ENCODE measurements around the gene PRUNE2. TPM values are rescaled to one million over a fixed set of nuclear protein-coding genes. Genes with fewer than 3 reads are reported as not detected.
"Not testable (repeated sequence)": the region's sequence is repeated elsewhere in the genome, so short reads cannot be mapped to it uniquely, and the experiment has no call there.

Gene PRUNE2
- polyA plus RNA-seq, 12 donors, result 6.5 to 30.0 (median 18.0) TPM; not detected in 1

DNA sequence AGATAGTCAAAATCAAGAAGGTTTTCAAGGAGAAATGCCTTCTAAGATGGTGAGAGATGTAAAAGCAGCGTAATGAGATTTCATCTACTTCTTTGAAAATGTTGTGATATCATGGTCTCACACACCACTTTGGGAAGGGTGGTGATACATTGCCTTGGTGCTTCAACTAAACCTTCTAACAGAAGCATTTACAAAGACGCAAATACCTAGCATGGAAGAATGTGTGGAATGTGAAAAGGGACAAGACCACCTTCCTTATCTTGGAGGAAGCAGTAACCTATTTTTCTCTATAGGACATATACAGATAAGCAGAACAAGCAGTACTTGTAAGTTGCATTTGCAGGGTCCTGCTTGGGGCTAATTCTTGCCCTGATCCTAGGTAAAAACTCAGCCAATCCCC lies 102.8 kb downstream of the PRUNE2 start:
- no peak for DNase-seq

DNA sequence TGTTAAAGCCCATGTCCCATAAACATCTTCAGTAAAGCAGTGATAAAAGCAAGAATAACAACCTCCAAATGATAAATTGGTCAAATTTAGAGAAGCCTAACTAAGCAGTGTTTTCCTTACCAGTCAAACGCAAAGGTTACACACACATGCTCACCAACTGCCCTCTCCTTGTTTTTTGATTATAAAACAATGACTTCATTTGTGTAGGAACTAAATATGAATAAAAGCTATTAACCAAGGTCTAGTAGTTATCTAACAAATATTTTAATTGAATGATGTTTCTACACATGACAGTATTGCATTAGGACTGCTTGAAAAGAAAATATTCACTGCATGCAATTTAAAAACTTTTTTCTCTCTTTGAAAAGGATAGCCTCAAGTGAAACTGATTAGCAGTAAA lies 105.0 kb downstream of the PRUNE2 start:
- no peak for DNase-seq

DNA sequence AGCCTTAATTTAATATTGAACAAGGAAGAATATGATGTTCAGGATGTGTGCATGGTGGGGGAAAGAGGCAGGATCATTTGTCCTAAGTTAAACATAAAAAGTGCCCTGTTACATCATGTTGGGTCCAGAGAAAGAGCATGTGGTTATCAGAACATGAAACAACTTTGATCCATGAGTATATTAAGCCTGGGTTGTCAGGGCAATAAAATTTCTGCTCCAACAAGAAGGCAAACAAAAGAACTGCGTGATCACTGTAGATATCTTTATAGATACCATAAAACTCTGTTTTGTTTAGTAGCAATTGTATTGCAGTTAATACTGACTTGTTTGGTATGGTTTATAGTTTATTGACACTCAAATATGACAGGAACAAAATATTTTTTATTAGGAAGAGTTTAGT lies 106.4 kb downstream of the PRUNE2 start:
- no peak for DNase-seq

DNA sequence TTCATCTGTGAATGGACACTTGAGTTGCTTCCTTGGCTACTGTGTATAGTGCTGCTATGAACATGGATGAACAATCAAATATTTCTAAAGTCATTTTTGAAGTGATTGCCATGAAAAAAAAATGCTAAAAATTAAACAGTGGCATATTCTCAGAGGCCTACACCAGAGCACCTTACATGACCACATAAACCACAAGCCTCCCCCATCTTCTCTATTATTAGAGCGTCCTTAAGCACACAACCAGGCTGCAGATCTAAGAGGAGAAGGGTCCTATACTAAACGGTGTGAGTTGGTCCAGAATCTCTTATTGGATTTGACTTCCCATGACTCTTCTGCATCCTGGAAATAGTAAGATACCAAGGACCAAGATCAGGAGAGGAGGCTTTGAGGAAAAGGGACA lies 107.4 kb downstream of the PRUNE2 start:
- no peak for DNase-seq

DNA sequence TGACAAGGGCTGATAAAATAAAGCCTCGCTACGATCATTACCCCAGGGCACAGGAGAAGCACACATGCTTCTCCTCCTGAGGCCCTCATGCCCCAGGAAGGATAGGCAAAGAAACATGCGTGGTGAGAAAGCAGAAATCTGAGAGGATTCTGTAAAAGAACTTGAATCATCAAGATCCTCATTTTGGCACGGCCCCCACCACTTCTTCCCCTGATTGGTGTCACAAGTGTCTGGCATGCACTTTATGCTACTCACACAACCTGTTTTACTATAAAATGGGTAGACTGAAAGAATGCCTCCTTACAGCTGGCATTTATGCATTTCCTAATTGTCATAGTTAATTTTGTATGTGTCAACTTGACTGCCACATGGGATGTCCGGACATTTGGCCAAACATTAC lies 109.6 kb downstream of the PRUNE2 start:
- DNase-seq, result no peak

DNA sequence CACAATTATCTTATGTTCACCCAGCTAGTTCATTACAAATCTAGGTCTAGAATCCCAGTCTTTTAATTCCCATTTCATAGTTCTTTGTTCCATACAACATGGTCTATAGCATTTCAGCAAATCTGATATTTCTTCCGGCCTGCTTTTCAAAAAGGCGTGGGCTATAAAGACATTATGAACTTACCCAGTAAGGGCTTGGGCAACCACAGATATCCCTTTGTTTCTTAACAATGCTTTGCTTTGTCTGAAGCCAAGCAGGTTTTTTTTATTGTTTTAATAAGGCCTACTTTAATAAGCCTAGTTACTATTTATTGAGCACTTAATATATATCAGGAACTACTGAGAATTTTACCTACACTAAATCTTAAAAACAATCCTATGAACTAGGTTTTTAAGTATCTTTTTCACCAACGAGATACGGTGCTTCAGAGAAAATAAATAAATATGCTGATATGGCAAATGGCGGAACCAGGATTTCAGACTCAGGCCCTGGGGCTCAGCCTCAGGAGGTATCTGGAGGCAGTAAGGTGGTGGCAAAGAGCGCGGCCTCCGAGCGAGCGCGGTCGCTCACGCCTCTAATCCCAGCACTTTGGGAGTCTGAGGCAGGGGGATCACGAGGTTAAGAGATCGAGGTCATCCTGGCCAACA lies 112.0 kb downstream of the PRUNE2 start:
- no peak for DNase-seq

DNA sequence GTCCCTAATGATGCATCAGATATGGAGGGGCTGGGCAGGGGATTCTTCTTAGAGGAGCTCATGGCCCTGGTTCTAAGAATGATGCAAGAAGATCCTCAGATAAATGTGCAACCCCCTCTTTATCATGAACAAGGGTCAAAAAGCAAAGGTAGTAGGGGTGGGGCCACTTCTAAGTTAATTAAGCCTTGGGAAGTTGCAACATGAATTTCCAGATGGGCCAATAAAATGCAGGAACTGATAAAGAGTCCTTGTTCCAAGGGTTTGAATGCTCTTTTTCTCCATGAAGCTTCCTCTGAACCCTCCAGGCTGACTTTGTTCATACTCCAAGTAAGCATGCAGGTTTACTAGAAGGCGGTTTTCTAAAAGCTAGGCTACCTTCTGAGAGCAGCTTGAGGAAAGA lies 116.1 kb downstream of the PRUNE2 start:
- DNase-seq, result no peak

DNA sequence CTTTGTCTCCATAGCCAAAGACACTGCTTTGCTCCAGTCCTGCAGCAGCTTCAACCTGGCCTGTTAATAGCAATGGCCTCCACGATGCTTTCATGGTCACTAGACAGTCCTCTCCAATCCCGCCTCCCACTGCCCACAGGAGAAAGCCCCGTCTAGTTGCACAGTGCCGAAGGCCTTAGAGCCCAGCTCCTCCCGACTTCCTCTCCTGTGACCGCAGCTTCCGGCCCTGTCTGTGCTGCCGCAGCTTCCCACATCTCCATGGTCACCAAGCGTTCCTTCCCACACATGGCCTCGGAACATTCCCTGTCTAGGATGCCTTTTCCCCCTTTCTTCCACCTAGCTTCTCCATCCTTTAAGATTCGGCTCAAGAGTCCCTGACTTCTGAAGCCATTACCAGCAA lies 118.2 kb downstream of the PRUNE2 start:
- no peak for DNase-seq

DNA sequence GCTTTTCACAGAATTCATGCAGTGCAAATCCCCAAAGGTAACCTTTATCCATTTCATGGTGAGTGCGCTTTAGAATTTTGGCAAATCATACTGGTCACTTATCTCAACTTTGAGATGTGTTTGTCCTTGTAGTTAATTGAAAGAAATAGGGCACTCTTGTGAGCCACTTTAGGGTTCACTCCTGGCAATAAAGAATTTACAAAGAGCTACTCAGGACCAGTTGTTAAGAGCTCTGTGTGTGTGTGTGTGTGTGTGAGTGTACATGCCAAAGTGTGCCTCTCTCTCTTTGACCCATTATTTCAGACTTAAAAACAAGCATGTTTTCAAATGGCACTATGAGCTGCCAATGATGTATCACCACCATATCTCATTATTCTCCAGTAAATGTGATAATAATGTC lies 120.4 kb downstream of the PRUNE2 start:
- no peak for DNase-seq

DNA sequence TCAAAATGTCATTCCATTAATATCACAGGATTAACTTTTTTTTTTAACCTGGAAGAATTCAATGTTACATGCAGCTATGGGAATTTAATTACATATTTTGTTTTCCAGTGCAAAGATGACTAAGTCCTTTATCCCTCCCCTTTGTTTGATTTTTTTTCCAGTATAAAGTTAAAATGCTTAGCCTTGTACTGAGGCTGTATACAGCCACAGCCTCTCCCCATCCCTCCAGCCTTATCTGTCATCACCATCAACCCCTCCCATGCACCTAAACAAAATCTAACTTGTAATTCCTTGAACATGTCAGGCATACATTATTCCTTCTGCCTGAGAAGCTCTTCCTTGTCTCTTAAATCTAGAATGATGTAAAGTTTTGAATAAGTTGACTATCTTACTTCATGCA lies 121.0 kb downstream of the PRUNE2 start:
- no peak for DNase-seq

DNA sequence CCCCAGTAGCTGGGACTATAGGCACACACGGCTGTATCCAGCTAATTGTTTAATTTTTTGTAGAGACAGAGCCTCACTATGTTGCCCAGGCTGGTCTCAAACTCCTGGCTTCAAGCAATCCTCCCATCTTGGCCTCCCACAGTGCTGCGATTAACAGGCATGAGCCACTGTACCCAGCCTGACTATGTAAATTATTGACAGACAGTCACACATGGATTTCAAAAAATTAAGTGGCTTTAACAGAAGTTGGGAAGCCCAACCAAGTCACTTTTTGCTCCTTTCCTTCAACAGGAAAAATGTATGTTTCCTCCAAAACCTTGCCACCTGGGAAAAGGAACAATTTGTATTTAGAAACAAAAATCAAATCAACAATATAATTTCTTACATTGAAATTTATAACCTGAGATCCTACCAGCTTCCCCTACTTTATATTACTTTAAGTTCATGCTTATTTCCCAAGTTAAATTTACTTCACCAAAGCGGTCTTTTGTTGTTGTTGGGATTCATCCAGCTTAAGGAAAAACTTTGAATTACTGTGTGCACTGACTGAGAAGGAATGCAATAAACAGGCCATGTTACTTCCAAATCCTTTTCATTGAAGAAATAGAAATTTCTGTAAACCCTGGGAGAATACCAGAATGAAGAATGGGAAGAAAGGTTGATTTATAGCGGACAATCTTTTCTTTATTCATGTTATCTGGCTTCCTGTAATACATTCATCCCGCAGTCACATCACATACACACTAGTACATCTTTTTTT lies 133.0 kb downstream of the PRUNE2 start:
- DNase-seq, result no peak

DNA sequence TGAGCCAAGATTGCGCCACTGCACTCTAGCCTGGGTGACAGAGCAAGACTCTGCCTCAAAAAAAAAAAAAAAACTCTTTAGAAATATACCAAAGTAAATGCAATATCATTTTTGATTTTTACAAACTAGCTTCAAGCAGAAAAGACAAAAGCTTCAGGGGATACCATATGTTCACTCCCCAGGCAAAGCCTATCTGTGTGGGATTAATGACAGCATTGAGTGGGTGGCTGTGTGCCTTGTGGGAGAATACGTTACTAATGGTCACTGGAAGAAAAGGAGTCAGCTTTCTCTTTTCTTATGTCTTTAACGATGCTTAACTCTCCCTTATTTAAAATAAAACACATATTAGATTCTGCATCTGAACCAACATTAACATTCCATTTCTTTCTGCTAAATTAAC lies 139.8 kb downstream of the PRUNE2 start:
- no peak for DNase-seq

DNA sequence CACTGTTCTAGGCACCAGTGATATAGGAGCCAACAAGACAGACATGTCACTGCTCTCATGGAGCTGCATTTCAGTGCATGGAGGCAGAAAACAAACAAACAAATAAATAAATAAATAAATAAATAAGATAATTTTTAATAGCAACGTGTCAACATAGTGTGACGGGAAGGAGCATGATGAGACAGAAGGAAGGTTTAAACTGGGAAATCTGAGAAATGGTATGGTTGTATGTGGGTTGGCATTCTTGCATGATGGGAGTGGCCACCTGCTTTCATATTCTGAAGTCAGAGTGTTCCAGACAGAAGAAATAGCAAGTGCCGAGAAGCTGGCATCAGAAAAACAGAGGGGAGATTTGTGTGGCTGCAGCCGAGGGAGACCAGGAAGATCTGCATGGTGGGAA lies 141.8 kb downstream of the PRUNE2 start, which contains the start of gene PCA3:
TSS of gene PCA3 (plus strand) at position 301 of the 400 bp plus-strand sequence.
- DNase-seq, result no peak

DNA sequence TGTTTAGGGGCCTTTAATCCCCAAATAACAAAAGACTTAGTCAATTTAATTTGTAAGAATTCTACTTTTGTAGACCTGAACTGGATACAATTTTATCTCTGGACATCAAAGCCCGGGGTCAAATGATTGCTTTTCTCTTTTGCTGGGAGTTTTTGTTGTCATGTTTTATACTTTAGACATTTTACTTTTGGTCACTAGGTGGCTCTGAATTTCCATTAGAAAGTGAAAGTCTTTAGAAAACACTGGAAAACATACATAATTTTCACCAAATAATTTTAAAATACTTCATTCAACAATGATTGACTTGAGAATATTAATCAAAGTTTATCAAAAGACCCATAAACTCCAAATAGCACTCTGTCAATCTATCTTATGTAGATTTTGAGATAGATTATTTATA lies 144.5 kb downstream of the PRUNE2 start:
- DNase-seq, result no peak

DNA sequence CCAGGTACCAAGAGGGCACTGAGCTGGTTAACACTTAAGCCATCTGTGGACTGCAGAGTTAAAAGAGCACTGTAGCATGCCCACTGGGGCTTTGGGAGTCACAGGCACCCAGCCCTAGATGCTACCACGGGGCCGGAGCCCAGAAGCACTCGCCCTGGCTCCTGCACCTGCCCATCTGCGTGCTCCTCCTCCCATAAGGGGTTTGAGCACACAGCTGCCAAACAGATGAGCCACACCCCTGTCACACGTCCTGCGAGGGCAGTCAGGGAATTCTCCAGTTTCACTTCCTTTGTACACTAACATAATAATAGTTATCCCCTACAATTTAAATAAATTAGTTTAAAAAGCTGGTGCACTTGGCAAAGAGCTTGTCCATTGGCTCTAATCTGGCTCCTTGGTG lies 146.2 kb downstream of the PRUNE2 start:
- no peak for DNase-seq

DNA sequence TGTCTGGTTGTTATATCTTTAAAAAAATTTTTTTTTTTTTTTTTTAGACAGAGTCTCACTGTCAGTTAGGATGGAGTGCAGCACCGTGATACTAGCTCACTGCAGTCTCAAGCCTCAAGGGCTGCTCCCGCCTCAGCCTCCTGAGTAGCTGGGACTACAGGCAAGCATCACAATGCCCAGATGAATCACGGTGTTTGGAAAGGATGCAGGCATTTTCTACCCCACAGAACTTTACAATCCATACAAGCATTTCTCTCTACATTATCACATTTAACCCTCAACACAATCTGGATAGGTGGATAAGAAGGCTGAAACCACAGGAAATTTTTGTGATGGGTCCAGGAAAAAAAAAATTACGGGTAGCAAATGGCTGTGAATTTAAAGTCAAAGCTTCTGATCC lies 147.4 kb downstream of the PRUNE2 start:
- no peak for DNase-seq

DNA sequence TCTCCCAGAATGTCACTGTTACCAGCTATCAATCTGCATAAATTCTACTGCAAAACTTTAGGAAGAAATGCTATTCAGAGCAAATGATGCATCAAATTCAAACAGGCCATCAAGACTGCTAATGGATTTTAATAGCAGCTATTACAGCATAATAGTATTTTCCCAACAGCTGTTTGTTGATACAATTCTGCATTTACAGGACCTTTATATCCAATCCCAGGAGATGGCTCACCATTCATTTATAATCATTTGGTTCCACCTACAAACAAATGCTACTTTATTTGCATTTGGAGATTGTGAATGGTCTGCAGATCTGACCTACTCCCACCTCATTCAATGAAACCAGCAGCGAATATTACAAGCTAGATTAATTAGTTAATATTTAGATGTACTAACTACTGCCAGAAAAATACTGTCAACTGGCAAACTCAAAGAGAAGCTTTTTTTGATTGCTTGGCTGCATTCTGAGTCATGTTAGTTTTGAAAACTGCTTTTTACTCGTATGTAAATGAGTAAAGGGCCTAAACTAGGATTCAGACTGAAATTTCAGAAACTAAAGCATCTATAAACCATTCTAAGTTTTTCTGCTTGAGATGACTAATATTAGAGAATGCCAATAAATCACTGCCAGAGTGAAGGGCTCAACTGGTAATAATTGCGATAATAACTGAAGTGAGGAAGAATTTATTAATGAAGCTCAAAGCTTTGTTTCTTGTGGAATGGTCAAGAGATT lies 148.8 kb downstream of the PRUNE2 start:
- DNase-seq, result no peak

DNA sequence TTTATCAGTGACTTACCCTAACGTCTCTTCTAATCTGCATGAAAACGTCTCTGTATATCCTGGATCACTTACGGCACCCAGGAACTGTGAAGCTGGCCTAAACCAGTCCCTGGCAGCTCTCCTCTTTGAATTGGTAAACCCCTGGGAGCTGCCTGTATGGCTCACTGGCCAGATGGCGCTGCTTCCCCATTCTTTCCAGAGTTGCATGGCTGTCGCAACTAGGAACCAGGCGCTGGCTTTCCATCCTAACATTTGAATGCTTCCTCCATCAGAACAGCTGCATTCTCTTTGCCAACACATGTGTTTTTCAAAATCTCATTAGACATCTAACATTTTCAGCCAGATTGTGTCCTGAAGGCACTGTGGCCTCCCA lies 149.7 kb downstream of the PRUNE2 start:
- no peak for DNase-seq

DNA sequence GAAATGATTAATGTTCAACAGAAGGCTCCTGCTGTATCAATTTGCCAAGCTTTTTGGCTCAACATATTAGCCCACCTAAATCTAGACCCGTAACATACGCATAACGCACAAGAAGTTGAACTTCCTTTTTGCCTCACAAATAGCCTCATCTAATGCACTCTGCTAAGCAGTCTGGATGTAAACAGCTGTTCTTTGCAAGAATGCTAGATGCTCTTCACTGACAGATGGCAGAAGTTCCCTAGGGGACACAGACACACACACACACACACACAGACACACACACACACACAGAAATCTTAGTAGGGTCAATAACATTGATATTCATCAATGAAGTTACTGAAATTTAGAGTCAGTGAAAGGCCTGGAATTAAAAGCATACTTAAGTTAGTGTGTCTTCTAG lies 154.9 kb downstream of the PRUNE2 start:
- no peak for DNase-seq

DNA sequence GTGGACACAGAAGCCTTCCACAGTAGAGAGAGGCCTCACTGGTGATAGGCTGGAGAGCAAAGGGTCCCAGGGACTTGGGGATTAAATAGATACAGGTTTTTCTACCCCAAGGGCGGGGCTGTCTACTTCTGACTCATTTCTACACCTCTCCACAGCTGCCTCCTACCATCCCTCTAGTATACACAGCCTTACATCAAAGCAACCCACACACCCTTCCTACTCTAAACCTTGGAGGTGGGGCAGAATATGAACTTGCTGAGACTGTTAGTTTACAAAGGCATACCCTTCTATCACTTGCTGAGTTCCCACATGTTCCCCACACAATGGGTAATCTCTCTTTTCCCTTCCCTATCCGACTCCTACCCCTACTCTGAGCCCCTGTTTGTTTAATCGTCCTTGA lies 161.6 kb downstream of the PRUNE2 start:
- DNase-seq, result no peak

DNA sequence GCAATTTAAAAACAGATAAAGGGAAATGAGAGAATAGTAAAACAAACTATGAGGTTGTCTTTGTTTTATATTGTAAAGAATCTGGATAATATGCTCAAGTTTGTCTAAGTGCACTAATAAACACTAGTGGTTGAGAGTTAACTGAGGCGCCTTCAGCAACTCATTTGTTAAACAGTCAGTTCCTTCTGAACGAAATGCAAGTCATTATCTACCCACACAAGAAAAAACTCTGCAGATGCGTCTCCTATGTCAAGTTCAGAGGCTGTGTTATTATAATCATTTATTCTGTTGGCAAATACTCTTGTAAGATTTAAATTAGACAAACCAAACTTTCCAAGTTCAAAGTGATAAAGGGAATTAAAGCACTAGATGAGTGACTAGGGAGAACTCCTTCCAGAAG lies 162.0 kb downstream of the PRUNE2 start:
- no peak for DNase-seq

DNA sequence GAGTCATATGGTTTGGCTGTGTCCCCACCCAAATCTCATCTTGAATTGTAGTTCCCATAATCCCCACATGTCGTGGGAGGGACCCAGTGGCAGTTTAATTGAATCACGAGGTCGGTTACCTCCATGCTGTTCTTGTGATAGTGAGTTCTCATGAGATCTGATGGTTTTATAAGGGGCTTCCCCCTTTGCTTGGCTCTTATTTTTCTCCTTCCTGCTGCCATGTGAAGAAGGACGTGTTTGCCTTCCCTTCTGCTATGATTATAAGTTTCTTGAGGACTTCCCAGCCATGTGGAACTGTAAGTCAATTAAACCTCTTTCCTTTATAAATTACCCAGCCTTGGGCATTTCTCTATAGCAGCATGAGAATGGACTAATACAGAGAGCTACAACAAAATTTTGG lies 163.0 kb downstream of the PRUNE2 start:
- DNase-seq, result not testable (repeated sequence)

DNA sequence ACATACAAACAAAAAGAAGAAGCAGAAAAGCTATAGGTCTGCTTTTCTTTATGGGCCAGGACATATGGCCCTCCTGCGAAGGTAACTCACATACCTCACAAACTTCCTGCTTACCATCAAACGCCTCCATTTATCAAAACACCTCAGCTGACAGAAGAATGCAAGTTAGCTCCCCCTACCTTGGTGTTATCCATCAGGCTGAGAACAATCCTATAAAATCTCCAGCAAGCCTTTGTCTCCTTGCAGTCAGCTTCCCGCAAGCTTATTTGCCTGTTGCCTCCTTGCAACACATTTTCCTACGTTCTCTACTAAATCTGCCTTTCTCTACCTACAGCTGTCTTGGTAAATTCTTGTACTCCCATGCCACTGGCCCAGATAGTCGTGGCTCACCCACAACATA lies 164.4 kb downstream of the PRUNE2 start:
- DNase-seq, result no peak

All from muscle of arm (tissue), 12 donors.